SH-SY5Y (cell line): ENCODE data around the gene STX7.

ENCODE experiments used
- GATA2 ChIP-seq: IDR thresholded peaks from 2 replicates; pipeline ENCODE4 v1.6.1; 2011; ENCODE audit warnings: mild to moderate bottlenecking, low read depth, low read length
- GATA3 ChIP-seq: IDR thresholded peaks from 2 replicates; pipeline ENCODE4 v1.6.1; 2011; ENCODE audit warnings: low read depth, mild to moderate bottlenecking, low read length, moderate library complexity

DNA sequence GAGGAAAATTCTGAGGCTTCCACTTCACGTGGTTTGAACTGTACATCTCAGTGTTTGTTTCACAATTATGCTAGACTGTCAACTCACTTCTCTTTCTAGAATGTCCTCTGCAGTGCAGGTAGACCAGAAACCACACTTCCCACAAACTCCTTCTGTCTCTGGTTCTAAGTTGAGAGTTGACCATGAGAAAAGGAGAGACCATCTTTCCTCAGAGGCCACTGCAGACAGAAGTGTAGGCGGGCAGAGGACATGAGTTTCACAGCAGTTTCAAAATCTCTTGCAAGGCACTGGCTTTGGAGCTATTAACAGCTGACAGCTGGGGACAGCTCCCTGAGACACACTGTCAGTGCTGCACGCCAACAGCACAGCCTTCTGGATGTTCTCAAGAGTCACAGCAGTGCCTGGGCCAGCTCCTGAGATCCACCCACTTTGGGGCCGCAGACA is 56.2 kb downstream of the STX7 start:
- no peak for TF ChIP-seq GATA2
- TF ChIP-seq GATA3 = no peak
